AML-193 (cell line): ENCODE results near the gene PLCL2.
"Not testable (repeated sequence)": the region's sequence is repeated elsewhere in the genome, so short reads cannot be mapped to it uniquely, and the experiment has no call there.

Experiments used
- DNase-seq, 2 experiments: peaks; one replicate each; lab custom pipeline; 2025; lab: John Stamatoyannopoulos, UW

The PLCL2 gene

DNA sequence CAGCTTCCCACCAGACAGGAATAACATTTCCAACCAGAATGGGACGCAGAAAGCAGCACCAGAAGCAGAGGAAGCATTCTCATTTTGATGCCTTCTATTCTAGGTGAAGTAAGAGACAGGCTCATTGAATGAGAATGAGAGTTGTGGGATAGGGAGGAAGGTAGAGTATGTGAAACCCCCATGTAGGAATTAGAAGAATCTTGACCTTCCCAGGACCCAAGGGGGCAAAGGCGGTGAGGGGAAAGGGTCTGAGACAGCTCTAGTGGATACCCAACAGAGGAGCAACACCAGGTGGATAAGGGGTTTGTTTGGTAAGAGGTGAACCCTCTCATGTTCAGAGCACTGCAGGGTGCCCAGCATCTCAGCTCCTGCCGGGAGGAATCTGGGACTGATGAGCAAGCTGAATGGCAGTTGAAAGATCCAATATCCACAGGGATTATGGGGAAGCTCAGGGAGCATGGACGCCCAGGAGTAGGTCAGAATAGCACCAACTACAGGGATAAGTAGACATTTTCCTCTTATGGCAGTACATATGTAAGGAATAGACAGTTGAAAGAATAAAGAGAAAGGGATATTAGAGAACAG is 77.0 kb downstream of the PLCL2 start:
- DNase-seq, result no peak

DNA sequence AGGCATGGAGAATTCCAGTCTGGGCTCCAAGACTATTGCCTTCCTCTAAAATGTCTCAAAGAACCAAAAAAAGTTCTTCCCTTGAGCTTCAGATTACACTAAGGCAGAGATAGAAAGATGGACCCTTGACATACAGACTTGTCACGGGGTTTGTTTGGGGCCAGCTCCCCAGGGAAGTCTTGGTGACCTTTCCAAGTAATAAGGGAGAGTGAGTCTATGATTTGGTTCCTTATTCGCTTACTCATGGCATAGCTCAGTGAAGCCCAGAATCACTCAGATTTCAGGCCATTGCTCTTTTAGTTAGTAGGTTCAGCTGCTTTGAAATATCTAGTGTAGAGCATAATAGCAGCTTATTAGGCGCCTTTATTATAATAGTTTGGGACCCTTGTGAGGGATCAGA is 90.3 kb downstream of the PLCL2 start:
- no peak for DNase-seq

DNA sequence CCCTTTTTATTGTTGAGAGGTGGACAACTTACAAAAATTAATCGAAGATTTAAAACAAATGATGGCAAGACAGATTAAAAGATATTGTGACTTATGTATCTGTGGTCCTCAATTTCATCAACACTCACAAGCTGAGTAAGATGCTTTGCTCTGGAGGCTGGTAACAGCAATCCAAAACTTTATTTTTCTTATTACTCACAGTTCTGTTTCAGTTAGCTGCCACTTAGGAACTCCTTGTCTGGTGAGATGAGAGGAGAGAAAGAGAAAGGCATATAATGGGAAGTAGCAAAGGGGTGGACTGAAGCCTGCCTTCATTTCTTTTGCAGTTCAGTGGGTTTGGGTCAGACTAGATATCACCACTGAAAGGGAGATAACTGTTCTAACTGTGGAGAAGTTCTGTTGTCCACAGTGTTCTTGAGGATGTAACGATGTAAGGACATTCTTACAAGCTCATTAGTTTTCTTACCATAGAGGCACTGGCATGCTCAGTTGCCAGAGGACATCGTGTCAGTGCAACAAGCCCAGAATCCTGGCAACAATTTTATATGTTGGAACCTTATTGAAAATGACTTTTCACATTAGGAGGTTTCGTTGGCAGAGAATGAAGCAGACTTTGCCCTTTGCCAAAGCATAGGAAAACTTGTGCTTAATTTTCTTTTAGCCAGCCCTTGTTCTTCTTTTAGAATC is 93.6 kb downstream of the PLCL2 start:
- DNase-seq, result no peak

DNA sequence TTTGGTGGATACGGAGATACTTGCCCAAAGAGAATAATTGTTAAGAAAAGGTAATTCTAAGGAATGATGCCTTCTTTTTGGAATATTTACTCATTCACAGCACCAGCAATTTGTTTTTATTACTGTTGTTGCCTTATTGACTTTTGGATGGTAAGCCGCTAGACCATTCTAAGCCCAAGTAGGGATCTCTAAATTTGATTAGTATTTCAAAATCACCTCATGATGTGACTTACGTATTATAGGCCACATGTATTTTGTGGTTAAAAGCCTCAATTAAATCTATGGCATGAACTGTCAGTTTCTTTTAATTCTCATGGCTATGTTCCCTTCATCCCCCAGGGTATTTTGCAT is 94.1 kb downstream of the PLCL2 start:
- no peak for DNase-seq

DNA sequence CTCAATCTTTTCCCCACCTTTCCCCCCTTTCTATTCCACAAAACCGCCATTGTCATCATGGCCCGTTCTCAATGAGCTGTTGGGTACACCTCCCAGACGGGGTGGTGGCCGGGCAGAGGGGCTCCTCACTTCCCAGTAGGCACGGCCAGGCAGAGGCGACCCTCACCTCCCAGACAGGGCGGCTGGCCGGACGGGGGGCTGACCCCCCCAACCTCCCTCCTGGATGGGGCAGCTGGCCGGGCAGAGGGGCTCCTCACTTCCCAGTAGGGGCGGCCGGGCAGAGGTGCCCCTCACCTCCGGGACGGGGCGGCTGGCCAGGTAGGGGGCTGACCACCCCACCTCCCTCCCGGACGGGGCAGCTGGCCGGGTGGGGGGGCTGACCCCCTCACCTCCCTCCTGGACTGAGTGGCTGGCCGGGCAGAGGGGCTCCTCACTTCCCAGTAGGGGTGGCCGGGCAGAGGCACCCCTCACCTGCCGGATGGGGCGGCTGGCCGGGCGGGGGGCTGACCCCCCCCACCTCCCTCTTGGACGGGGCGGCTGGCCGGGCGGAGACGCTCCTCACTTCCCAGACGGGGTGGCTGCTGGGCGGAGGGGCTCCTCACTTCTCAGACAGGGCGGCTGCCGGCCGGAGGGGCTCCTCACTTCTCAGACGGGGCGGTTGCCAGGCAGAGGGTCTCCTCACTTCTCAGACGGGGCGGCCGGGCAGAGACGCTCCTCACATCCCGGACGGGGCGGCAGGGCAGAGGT is 95.2 kb downstream of the PLCL2 start:
- DNase-seq, result not testable (repeated sequence)

GRCh38 chr3:16980526-16980925 is 95.8 kb downstream of the PLCL2 start:
- DNase-seq, result not testable (repeated sequence)

DNA sequence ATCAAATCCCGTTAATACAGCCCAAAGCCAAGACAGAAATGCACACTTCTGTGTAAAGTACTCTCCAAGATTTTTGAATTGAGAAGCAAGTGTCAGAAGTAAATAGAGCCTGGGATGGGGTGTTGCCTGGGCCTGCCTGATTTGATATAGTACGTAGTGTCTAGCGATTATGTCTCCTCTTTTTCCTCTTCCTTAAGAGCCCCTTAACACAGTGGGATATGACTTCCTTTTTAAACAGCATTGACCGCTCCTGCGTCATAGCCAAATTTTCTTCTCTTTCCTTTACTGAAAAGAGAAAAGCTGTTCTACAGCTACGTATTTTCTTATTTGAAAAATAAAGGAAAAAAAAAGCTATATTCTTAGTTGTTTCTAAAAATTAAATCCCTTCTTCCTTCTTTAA is 97.7 kb downstream of the PLCL2 start:
- DNase-seq, result no peak

GRCh38 chr3:16985608-16986007 is 100.9 kb downstream of the PLCL2 start:
- no peak for DNase-seq

- no peak for DNase-seq
Measured at GRCh38 chr3:16987141-16987540, 102.4 kb downstream of the PLCL2 start.

DNA sequence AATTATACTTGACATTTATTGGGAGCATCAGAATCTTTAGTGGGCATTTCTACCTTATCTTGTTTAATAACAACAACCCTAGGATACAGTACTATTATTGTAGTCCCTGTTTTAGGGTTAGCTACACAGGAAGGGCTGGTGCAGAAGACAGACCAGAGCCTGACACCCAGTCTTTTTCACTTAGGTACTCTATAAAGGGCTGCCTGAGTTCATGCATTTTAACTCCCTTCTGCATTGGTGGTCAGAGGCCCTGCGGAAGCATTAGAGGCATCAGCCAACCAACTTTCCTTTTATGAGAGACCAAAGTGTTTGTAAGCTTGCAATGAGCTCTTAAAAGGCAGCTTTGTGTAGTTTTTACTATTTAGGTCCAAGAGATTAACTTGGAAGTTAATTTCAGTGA is 105.4 kb downstream of the PLCL2 start:
- no peak for DNase-seq

DNA sequence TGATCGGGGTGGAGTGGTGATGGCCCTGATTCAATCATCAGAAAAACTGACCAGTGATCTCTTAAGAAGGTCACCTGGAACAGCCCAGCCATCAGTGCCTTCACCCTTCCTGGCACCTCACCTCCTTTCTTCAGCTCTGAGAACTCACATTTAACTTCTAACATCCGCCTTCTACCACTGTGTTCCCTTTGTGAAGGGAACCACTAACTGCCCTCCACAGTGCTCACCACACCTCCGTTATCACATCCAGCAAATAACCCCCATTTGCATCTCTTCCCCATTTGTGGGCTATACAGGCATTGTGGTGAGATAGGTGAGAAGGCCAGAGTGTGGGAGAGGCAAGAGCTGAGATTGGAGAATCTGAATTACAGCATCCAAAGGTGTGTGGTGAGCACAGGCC is 107.4 kb downstream of the PLCL2 start:
- no peak for DNase-seq

DNA sequence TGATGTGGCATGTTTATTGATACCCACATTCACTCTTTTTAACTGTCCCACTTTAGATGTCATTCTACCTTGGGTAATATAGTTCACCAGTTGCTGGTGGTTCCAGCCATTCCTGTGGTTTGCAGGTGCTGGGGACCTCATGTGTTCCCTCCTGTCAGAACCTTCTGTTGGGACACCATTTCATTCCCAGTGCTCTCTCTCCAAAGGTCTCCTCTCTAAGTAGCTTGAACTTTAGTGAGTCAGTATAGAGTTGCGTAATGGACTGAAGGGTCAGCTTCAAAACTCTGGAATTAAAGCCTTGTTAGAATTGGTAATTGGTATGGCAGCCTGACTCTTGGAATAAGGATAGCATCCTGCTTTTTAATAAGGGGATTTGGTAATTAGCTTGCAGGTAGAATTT is 108.5 kb downstream of the PLCL2 start:
- DNase-seq, result peak; percentile 9 to 47

DNA sequence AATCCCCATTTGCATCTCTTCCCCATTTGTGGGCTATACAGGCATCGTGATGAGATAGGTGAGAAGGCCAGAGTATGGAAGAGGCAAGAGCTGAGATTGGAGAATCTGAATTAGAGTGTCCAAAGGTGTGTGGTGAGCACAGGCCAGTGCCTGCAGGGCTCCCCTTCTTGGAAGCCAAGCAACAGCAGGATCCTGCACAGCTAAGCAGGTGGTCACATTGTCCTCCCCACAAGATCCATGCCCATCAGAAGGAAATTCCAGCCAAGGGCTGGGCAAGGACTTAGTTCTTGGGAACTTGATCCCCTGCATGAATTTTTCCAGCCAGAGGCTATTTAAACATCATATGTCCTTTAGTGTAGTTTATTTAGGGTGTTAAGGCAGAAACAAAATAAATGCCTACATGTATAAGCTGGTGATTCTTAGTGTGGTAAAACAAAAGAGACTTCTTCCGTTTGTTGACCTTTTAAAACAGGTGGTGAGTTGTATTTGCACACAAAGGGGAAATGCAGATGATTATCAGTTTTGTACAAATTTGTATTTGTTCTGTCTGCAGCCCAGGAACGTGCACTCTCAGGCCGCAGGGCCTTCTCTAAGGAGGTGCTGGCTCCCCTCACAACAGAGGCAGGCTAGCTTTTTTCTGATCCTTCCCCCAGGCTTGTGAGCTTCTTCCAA is 110.2 kb downstream of the PLCL2 start:
- DNase-seq, result no peak

DNA sequence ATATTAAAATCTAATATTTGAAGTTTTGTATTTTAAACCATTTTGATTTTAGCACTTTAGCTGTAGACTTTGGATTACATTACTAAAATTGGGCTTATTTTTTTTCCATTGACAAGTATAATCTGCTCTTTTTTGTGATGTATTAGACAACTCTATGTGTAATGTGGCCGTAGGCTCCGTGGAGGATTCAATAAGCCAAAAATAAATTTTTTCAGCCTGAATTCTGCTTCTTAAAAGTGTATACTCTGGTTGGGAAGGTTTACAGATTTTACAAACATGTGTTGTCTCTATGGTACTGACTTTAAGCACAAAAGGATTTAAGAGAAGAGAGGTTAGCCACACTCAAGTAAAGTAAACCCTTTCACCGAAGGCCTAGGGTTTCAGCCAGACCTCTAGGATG is 110.8 kb downstream of the PLCL2 start:
- no peak for DNase-seq

DNA sequence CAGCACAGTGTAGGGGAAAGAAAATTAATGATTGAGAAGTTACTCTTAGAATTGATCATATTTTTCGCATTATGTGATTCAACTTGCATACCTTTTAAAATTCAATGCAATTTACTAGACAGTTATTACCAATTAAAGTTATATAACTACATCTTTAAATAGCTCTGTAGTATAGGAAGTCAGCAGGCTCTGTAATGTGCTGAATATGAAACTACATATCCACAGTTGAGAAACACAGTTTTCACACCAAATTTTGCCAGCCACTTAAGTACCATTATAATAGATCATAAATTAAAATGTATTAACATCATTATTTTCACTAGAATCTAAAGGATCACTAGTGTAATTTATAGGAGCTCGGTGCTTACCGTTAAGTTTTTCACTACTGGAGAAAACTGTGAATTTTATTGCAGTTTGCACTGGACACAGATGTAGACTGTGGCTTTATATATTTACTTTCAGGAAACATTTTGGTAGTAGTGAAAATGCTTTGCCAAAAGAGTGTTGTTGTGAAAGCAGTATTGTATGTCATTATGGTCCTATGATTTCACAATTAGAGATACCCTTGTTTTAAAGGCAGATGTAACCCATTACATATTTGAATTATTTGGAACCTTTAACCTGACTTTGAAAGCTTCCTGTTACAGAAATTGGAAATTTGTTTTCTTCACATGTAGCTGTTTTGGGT is 113.6 kb downstream of the PLCL2 start:
- peak; percentile 8 to 19 for DNase-seq

GRCh38 chr3:16999161-16999560 is 114.4 kb downstream of the PLCL2 start:
- DNase-seq, result no peak

GRCh38 chr3:16999871-17000270 is 115.1 kb downstream of the PLCL2 start:
- DNase-seq, result no peak

DNA sequence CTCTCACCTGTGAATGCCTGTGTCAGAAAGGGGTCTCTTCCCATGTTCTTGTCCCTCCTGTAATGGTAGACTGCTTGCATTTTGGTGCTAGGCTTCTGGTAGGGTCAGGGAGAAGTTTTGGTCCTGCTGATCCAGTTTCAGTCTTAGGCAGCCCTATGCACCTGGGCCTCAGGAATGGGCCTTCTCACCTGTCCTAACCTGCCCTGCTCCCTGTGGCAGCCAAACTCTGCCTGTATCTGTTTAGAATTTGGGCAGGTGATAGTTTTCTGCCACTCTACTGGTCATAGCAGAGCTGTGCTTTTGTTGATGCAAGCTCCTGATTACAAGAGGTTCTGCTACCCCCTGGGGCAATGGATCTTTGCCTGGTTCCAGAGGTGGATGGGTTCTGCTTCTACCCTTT is 118.7 kb downstream of the PLCL2 start:
- no peak for DNase-seq

- DNase-seq, result no peak
Measured at GRCh38 chr3:17006132-17006852, 121.5 kb downstream of the PLCL2 start.

- no peak for DNase-seq
Measured at GRCh38 chr3:17007284-17007683, 122.5 kb downstream of the PLCL2 start.

GRCh38 chr3:17009826-17010225 is 125.1 kb downstream of the PLCL2 start:
- DNase-seq, result no peak
